Caco-2 (cell line): ENCODE measurements around the gene ASCC1. TPM values are rescaled to one million over a fixed set of nuclear protein-coding genes. Genes with fewer than 3 reads are reported as not detected.

Experiments
- BruUV-seq: library from RNA; stranded (reverse); fragments of 400-500 nt; replicated peaks from 2 replicates; lab custom pipeline; 2021; lab: Mats Ljungman, UMichigan
- CTCF ChIA-PET: fragments of 300-600 bp; sonication (Branson Sonifier 250); formaldehyde crosslinking; loops from one replicate; lab custom pipeline; 2022; ENCODE audit warnings: antibody characterized with exemption; lab: Charles Lee
- POLR2A ChIA-PET: fragments of 300-600 bp; sonication (Branson Sonifier 250); formaldehyde crosslinking; loops from one replicate; lab custom pipeline; 2022; ENCODE audit warnings: antibody characterized with exemption; lab: Charles Lee
- DNase-seq, 2 experiments: peaks; one replicate each; pipeline versions ENCODE4 v3.0.0 to v3.0.0-alpha.2; 2020 to 2022
- H3K27me3 ChIP-seq: replicated peaks from 2 replicates; pipeline ENCODE4 v1.6.0; 2011; ENCODE audit warnings: low read length; ENCODE audit not compliant: control insufficient read depth, insufficient read depth
- H3K36me3 ChIP-seq: 2 replicates; pipeline ENCODE4 v1.5.1; 2011; ENCODE audit warnings: low read length; ENCODE audit not compliant: control insufficient read depth, insufficient read depth
- H3K4me1 ChIP-seq: fragments of 250-450 bp; sonication (Bioruptor Pico); 2 replicates; pipeline ENCODE4 v1.5.1; 2020; ENCODE audit warnings: mild to moderate bottlenecking
- H3K4me3 ChIP-seq: 2 replicates; pipeline ENCODE4 v1.5.1; 2011; ENCODE audit warnings: low read depth, mild to moderate bottlenecking, control low read depth, low read length
- H3K9me3 ChIP-seq: fragments of 250-450 bp; sonication (Bioruptor Pico); 2 replicates; pipeline ENCODE4 v1.5.1; 2020; ENCODE audit warnings: mild to moderate bottlenecking, moderate library complexity
- H3K27ac Mint-ChIP-seq: one replicate; pipeline ENCODE4 v1.8.0; 2022; ENCODE audit warnings: mixed read lengths; ENCODE audit not compliant: unreplicated experiment
- H3K27me3 Mint-ChIP-seq: one replicate; pipeline ENCODE4 v1.8.0; 2022; ENCODE audit warnings: mixed read lengths; ENCODE audit not compliant: insufficient read depth, unreplicated experiment
- H3K36me3 Mint-ChIP-seq: one replicate; pipeline ENCODE4 v1.8.0; 2022; ENCODE audit warnings: mild to moderate bottlenecking, mixed read lengths; ENCODE audit not compliant: insufficient read depth, unreplicated experiment
- H3K4me1 Mint-ChIP-seq: one replicate; pipeline ENCODE4 v1.8.0; 2022; ENCODE audit warnings: low read depth, mixed read lengths; ENCODE audit not compliant: unreplicated experiment
- H3K4me3 Mint-ChIP-seq: one replicate; pipeline ENCODE4 v1.8.0; 2022; ENCODE audit warnings: mild to moderate bottlenecking, moderate library complexity, mixed read lengths; ENCODE audit not compliant: unreplicated experiment
- H3K9me3 Mint-ChIP-seq: one replicate; pipeline ENCODE4 v1.8.0; 2022; ENCODE audit warnings: mixed read lengths; ENCODE audit not compliant: unreplicated experiment
- intact Hi-C: fragments of 100-400 bp; cut with micrococcal nuclease; formaldehyde crosslinking; loops from one replicate; pipeline ENCODE4 v1.10.0; 2022; ENCODE audit not compliant: unreplicated experiment
- total RNA-seq: library from RNA; stranded (reverse); gene quantifications from 2 replicates; pipeline ENCODE4 v1.2.3, GENCODE V29; 2022
- TF ChIP-seq, protein P1 (sequence below), 2 experiments: fragments of 200-600 bp in 1 of 2; IDR thresholded peaks; 1 replicate in 1 of 2; 2 replicates in 1 of 2; pipeline versions ENCODE4 v1.5.1 to v1.8.0; 2011 to 2022; ENCODE audit warnings: antibody characterized with exemption in 1 of 2, control low read depth in 1 of 2, inconsistent platforms in 1 of 2, low read depth in 1 of 2, low read length in 1 of 2, mild to moderate bottlenecking in 1 of 2, moderate library complexity in 1 of 2; ENCODE audit not compliant: insufficient read depth in 1 of 2, severe bottlenecking in 1 of 2, unreplicated experiment in 1 of 2

Gene ASCC1
- total RNA-seq, 1 experiment from 2014 or later: 73.7 TPM

DNA sequence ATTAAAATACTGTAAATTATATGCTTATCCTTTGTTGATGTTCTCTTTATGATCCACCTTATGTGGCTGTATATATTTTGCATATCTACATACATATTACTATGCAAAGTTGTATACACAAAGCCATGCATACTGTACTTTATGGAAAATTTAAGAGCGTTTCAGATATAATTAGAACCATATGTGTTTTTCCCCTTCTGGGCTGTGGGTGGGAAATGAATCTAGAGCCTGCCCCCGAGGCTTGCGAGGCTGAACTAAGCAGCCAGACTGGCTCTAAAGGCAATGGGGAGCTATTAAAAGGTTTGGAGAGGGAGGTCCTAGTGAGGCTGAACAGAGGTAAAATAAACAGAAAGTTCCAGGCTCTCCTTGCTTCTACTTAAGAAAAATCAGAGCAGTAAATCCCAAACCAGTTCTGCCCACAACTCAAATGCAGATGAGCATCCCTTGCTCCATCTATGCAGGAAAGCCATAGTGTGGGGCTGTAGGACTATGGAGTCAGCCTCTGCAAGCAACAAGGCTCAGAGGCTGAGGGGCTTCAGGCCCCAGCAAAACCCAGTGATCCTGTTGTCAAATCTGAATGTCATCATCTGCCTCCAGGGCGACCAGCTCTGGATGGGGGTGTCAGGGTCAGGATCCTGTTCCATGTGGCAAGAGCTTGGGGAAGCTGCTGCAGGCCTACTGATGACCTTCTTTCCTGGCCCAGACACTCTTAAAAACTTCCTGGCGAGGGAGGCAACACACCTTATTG, 43.6 kb upstream of the ASCC1 start:
- Histone ChIP-seq H3K27me3 (no peaks in the 10 kb centered on the region), H3K9me3 (no peaks in the 10 kb centered on the region), H3K4me1 (peaks cover 28% of the 10 kb centered on the region), H3K4me3 (no peak overlapping the region), H3K36me3 (no peaks in the 10 kb centered on the region)
- no TSS peak for BruUV-seq
- ChIA-PET POLR2A (interaction anchor here (0.5 to 7.3 kb wide), 4 partner anchors 14 to 954 kb away, joined by 3 to 163 read pairs (median 20); partner anchors contain the start of gene DDIT4), CTCF (interaction anchor here (1.2 to 3.3 kb wide), 6 partner anchors 14 to 211 kb away, joined by 3 to 40 read pairs (median 7); partner anchors contain the start of gene DDIT4)
- peaks cover 37% of the 10 kb centered on the region for H3K4me1 Mint-ChIP-seq
- peak overlapping the region; percentile 96 for H3K27ac Mint-ChIP-seq
- intact Hi-C loops: loop anchor here (1.0 to 5.0 kb wide), 6 partner anchors 13 to 87 kb away; no protein-coding TSS in a partner anchor
- peak in 1 of 2 experiments; percentile 59 for DNase-seq
- peak overlapping the region; percentile 91 for H3K4me3 Mint-ChIP-seq
- H3K27me3 Mint-ChIP-seq: no peaks in the 10 kb centered on the region
- H3K36me3 Mint-ChIP-seq: peaks cover 19% of the 10 kb centered on the region
- H3K9me3 Mint-ChIP-seq: no peaks in the 10 kb centered on the region
- TF ChIP-seq, protein P1, sequence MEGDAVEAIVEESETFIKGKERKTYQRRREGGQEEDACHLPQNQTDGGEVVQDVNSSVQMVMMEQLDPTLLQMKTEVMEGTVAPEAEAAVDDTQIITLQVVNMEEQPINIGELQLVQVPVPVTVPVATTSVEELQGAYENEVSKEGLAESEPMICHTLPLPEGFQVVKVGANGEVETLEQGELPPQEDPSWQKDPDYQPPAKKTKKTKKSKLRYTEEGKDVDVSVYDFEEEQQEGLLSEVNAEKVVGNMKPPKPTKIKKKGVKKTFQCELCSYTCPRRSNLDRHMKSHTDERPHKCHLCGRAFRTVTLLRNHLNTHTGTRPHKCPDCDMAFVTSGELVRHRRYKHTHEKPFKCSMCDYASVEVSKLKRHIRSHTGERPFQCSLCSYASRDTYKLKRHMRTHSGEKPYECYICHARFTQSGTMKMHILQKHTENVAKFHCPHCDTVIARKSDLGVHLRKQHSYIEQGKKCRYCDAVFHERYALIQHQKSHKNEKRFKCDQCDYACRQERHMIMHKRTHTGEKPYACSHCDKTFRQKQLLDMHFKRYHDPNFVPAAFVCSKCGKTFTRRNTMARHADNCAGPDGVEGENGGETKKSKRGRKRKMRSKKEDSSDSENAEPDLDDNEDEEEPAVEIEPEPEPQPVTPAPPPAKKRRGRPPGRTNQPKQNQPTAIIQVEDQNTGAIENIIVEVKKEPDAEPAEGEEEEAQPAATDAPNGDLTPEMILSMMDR (IDR thresholded peaks at IDR 0.05; ENCODE audit: insufficient read depth in 1 of 2, low read depth in 1 of 2, low read length in 1 of 2, severe bottlenecking in 1 of 2, unreplicated experiment in 1 of 2): no peak

DNA sequence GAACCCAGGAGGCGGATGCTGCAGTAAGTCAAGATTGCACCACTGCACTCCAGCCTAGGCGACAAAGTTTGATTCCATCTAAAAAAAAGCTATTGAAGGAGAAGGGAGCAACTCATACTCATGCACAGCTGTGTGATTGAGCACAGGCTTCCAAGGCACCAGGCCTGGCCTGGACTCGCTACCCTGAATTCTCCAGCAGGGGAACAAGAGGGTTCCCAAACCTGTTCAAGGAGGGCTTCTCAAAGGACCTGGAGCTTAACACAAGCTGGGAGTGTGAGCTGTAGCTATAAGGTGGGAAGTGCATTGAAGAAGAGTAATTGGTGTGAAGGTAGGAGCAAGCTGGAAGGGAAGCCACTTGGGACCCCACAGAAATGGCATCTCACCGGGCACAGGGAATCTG, 42.5 kb upstream of the ASCC1 start:
- peaks cover 38% of the 10 kb centered on the region for H3K4me1 Mint-ChIP-seq
- CTCF ChIA-PET: interaction anchor here (0.5 to 3.3 kb wide), 4 partner anchors 15 to 117 kb away, joined by 3 to 40 read pairs (median 4); partner anchors contain the start of gene DDIT4

More for the DNA sequence above, 42.5 kb upstream of the ASCC1 start:
- peaks cover 30% of the 10 kb centered on the region for H3K4me1 ChIP-seq
- H3K27me3 Mint-ChIP-seq: no peaks in the 10 kb centered on the region
- no peak overlapping the region for H3K4me3 ChIP-seq
- no peaks in the 10 kb centered on the region for H3K9me3 ChIP-seq
- no TSS peak for BruUV-seq
- H3K4me3 Mint-ChIP-seq: no peak overlapping the region
- H3K27me3 ChIP-seq: no peaks in the 10 kb centered on the region
- TF ChIP-seq, protein P1 (IDR thresholded peaks at IDR 0.05; ENCODE audit: insufficient read depth in 1 of 2, low read depth in 1 of 2, low read length in 1 of 2, severe bottlenecking in 1 of 2, unreplicated experiment in 1 of 2): no peak
- H3K9me3 Mint-ChIP-seq: no peaks in the 10 kb centered on the region
- H3K36me3 ChIP-seq: no peaks in the 10 kb centered on the region
- POLR2A ChIA-PET: interaction anchor here (7.3 kb wide), 1 partner anchor 16 kb away, joined by 163 read pairs; the partner anchor contains the start of gene DDIT4
- DNase-seq: no peak
- intact Hi-C loops: no loop called here
- H3K36me3 Mint-ChIP-seq: peaks cover 19% of the 10 kb centered on the region
- H3K27ac Mint-ChIP-seq: peak overlapping the region; percentile 79
